SKM-1 treated with dmso at 0.1 percent for 144 hours (cell line): ENCODE data around the gene UQCRC1.

Source experiments
- DNase-seq: peaks from one replicate; lab custom pipeline; 2025; ENCODE audit not compliant: unreplicated experiment; lab: John Stamatoyannopoulos, UW

The UQCRC1 gene

GRCh38 chr3:48633743-48634142 is 24.3 kb upstream of the UQCRC1 start:
- DNase-seq, result no peak

GRCh38 chr3:48633256-48633655 is 23.8 kb upstream of the UQCRC1 start:
- DNase-seq, result no peak

- no peak for DNase-seq
Measured at GRCh38 chr3:48631516-48632448, 22.3 kb upstream of the UQCRC1 start.

GRCh38 chr3:48630833-48631232 is 21.4 kb upstream of the UQCRC1 start:
- no peak for DNase-seq

GRCh38 chr3:48630407-48630806 is 21.0 kb upstream of the UQCRC1 start:
- no peak for DNase-seq

GRCh38 chr3:48629894-48630293 is 20.4 kb upstream of the UQCRC1 start:
- no peak for DNase-seq

- DNase-seq, result no peak
Measured at GRCh38 chr3:48628277-48629017, 19.0 kb upstream of the UQCRC1 start.

- no peak for DNase-seq
Measured at GRCh38 chr3:48625600-48625999, 16.2 kb upstream of the UQCRC1 start.

GRCh38 chr3:48624767-48625166 is 15.3 kb upstream of the UQCRC1 start:
- no peak for DNase-seq

- DNase-seq, result no peak
Measured at GRCh38 chr3:48623851-48624547, 14.6 kb upstream of the UQCRC1 start.

- no peak for DNase-seq
Measured at GRCh38 chr3:48621461-48621869, 12.0 kb upstream of the UQCRC1 start, which contains the start of gene TMEM89. Gene TMEM89 (minus strand): TSS chr3:48621769. CDS start chr3:48621756, 13 bp downstream.

- DNase-seq, result no peak
Measured at GRCh38 chr3:48619541-48620524, 10.4 kb upstream of the UQCRC1 start.

- DNase-seq, result no peak
Measured at GRCh38 chr3:48617559-48617958, 8.1 kb upstream of the UQCRC1 start.

- DNase-seq, result peak; percentile 81
Measured at GRCh38 chr3:48614044-48614443, 4.6 kb upstream of the UQCRC1 start.

GRCh38 chr3:48612309-48612708 is 2.9 kb upstream of the UQCRC1 start:
- no peak for DNase-seq

GRCh38 chr3:48607519-48607918 is 1.9 kb downstream of the UQCRC1 start:
- no peak for DNase-seq

GRCh38 chr3:48601622-48601994 is 7.8 kb downstream of the UQCRC1 start:
- DNase-seq, result no peak

- DNase-seq, result no peak
Measured at GRCh38 chr3:48600711-48601621, 8.5 kb downstream of the UQCRC1 start.
